Measurements from ENCODE around the gene SLAIN2.

Gene SLAIN2

DNA sequence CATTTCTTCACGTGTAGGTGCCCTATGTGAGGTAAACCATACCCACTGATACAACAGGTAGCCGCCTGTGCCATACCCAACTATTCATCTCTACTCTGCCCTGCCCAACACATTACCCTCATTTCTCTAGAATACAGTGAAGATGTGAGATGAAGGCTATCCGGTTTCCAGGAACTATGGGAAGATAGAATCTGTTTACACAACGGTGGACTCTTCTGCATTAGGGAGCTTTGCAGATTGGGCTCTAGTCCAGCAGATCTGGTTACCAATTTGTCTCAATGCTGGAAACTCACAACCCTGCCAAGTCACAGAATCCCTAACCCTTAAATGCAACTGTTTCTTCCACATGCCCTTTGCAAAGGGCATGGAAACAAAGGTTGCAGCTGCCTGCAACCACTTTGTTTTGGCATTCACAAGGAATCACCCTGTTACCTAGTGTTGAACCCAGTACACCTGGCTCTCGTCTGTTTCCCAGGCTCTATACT lies 6.4 kb upstream of the SLAIN2 start:
- no peak for DNase-seq

GRCh38 chr4:48336146-48336870 lies 5.0 kb upstream of the SLAIN2 start:
- no peak for DNase-seq

GRCh38 chr4:48337731-48338130 lies 3.6 kb upstream of the SLAIN2 start:
- DNase-seq: no peak

GRCh38 chr4:48339642-48340041 lies 1.7 kb upstream of the SLAIN2 start:
- no peak for DNase-seq

- no peak for DNase-seq
These were observed 909 bp upstream of the SLAIN2 start for GRCh38 chr4:48340276-48340964.

DNA sequence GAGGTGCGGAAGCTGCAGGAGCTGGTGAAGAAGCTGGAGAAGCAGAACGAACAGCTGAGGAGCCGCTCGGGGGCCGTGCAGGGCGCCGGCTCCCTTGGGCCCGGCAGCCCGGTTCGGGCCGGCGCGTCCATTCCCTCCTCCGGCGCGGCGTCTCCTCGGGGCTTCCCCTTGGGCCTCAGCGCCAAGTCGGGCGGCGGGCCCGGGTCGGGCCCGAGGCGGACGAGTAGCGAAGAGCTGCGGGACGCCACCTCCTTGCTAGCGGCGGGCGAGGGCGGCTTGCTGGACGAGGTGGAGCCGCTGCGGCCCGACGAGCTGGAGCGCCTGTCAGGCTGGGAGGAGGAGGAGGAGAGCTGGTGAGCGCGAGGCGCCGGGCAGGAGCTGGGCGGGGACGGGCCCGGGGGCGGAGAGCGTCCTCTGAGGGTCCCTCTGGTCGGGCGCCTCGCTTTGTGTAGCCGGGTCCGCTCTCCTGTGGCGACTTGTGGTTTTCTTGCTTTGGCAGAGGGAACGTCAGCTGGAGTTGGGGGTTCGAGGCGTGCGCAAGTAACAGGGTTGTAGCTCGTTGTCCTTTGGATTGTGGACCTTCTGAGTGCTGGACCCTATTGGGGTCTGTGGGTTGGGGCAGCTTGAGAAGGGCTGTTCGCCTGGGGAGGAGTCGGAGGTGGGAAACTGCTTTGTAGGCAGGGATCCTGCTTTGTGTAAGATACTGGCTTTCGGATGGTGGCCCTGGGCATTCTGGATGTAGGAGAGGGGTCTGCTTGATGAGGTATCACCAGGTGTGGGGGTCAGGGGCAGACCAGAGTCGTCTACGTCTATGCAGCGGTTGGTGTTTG lies 662 bp downstream of the SLAIN2 start:
- DNase-seq: peak; percentile 84

- DNase-seq: no peak
These were observed 1.2 kb downstream of the SLAIN2 start for GRCh38 chr4:48342606-48342880.

GRCh38 chr4:48343035-48343434 lies 1.7 kb downstream of the SLAIN2 start:
- DNase-seq: no peak

- no peak for DNase-seq
These were observed 2.2 kb downstream of the SLAIN2 start for GRCh38 chr4:48343551-48343950.

- no peak for DNase-seq
These were observed 4.2 kb downstream of the SLAIN2 start for GRCh38 chr4:48345542-48345941.

DNA sequence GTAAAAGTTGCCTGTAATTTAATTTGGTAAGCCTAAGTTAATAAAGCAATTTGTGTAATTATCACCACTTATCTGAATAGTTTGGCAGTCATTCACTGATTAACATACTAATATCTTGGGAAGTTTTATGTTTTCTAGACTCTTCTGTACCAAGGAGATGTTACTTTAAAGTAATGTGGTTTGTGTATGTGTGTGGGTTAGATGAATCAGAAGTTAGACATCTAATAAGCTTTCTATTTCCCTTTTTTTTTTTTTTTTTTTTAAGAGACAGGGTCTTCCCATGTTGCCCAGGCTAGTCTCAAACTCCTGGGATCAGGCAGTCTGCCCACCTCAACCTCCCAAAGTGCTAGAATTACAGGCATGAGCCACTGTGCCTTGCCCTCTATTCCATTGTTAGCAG lies 5.3 kb downstream of the SLAIN2 start:
- no peak for DNase-seq

GRCh38 chr4:48347282-48347921 lies 6.1 kb downstream of the SLAIN2 start:
- no peak for DNase-seq

DNA sequence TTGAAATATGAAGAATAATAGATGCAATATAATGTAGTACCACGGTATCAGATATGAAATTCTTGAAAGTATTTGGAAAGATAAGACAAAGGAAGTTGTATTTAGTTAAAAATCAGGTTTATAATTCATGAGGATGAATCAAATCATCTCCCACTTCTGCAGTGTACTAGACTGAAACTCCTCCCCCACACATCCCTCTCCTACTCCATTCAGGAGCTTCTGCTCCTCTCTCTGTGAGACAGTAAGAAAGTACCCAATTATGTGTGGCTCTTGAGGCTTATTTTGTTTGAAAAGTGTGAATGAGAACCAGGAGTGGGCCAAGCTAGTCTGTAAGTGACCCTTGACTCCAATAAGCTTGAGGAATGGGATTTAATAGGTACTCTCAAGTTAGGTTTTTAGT lies 9.5 kb downstream of the SLAIN2 start:
- DNase-seq: no peak

DNA sequence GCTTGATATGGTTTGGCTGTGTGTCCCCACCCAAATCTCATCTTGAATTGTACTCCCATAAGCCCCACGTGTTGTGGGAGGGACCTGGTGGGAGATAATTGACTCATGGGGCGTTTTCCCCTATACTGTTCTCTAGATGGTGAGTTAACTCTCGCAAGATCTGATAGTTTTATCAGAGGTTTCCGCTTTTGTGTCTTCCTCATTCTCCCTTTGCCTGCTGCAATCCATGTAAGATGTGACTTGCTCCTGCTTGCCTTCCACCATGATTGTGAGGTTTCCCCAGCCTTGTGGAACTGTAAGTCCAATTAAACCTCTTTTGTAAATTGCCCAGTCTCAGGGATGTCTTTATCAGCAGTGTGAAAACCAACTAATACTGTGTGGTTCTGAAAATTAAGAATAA lies 11.5 kb downstream of the SLAIN2 start:
- DNase-seq: no peak

GRCh38 chr4:48356355-48356754 lies 15.0 kb downstream of the SLAIN2 start:
- no peak for DNase-seq

DNA sequence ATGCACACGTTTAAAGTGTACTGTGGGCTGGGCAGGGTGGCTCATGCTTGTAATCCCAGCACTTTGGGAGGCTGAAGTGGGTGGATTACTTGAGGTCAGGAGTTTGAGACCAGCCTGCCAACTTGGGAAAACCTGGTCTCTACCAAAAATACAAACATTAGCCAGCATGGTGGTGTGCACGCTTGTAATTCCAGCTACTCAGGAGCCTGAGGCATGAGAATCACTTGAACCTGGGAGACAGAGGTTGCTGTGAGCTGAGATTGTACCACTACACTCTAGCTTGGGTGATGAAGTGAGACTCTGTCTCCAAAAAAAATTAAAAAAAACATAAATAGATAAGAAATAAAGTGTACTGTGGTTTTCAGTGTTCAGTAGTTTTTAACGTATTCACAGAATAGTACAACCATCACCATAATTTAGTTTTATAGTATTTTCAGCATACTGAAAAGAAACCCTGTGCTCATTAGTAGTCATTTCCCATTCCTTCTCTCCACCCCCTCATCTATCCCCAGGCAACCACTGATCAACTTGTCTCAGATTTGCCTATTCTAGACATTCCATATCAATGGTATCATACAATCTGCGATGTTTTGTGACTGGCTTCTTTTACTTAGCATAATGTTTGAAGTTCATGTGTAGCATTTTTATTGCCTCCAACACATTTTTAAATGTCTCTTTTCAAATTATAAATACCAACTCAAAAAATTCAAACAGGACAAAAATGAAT lies 19.1 kb downstream of the SLAIN2 start:
- DNase-seq: no peak

GRCh38 chr4:48361012-48361400 lies 19.7 kb downstream of the SLAIN2 start:
- DNase-seq: no peak

DNA sequence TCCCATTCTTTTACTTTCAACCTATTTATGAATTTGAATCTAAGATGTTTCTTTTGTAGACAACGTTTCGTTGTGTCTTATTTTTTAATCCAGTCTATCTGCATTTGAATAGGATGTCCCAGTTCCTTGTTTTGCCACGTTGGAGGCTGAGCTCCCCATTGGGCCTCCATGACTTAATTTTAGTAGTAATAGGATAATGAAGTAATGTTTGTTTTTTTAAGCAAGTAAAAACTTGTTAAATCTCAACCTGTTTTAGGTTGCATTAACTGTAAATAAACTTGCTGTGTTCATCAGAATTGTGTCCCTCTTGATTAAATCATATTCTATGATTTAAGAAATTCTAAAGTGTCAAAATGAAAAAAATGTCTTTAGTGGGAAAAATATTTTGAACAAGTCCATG lies 25.3 kb downstream of the SLAIN2 start:
- DNase-seq: no peak

GRCh38 chr4:48367016-48367415 lies 25.7 kb downstream of the SLAIN2 start:
- no peak for DNase-seq

GRCh38 chr4:48368389-48368788 lies 27.1 kb downstream of the SLAIN2 start:
- no peak for DNase-seq

DNA sequence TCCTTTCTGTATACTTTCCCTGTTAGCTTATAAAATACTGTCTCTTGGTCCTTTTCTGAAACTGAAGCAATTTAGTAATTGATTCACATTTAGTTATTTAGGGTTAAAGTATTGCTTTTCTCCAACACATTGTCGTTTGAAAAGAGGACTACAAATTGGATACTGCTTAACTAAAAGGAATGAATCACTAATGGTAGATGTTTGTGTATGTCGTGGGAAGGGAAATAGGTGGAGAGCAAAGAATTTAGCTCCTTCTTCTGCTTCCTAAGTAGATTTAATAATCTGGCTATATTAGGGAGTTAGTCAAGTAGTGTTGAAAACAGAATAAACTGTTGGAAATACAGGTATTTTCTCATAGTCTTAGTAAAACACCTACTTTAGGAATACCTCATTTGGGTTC lies 27.9 kb downstream of the SLAIN2 start:
- no peak for DNase-seq

GRCh38 chr4:48369771-48370170 lies 28.4 kb downstream of the SLAIN2 start:
- DNase-seq: no peak

Measured in islet precursor cell (in vitro differentiated cells).